Small intestine (tissue), 7 donors: ENCODE data around the gene LHCGR. TPM values are rescaled to one million over a fixed set of nuclear protein-coding genes. Genes with fewer than 3 reads are reported as not detected.
"Not testable (repeated sequence)": the region's sequence is repeated elsewhere in the genome, so short reads cannot be mapped to it uniquely, and the experiment has no call there.

Experiments
- DNase-seq, 2 donors: peaks; one replicate each; pipeline versions ENCODE4 v3.0.0 to v3.0.0-alpha.2; 2013
- FAIRE-seq: peaks from 2 replicates; lab custom pipeline; 2012; peaks lifted over from hg19 to GRCh38; lab: Jason Lieb, UNC
- H3K27ac ChIP-seq, 3 donors: one replicate each; pipeline ENCODE4 v1.5.1; 2013; ENCODE audit warnings: low read length in 2 of 3, mild to moderate bottlenecking in 2 of 3, control low read depth in 1 of 3, inconsistent platforms in 1 of 3, low read depth in 1 of 3, moderate library complexity in 1 of 3
- H3K27me3 ChIP-seq, 3 donors: one replicate each; pipeline ENCODE4 v1.6.1; 2013; ENCODE audit warnings: low read length in 3 of 3, inconsistent platforms in 1 of 3; ENCODE audit not compliant: control insufficient read depth in 3 of 3, insufficient read depth in 3 of 3
- H3K36me3 ChIP-seq, 3 donors: one replicate each; pipeline ENCODE4 v1.6.1; 2013; ENCODE audit warnings: low read length in 3 of 3, inconsistent platforms in 1 of 3, low read depth in 1 of 3, mild to moderate bottlenecking in 1 of 3, moderate library complexity in 1 of 3; ENCODE audit not compliant: control insufficient read depth in 3 of 3, insufficient read depth in 2 of 3
- H3K4me1 ChIP-seq, 3 donors: one replicate each; pipeline ENCODE4 v1.6.1; 2013; ENCODE audit warnings: low read length in 2 of 3, inconsistent platforms in 1 of 3, low read depth in 1 of 3, mild to moderate bottlenecking in 1 of 3, moderate library complexity in 1 of 3; ENCODE audit not compliant: control insufficient read depth in 3 of 3, insufficient read depth in 2 of 3
- H3K4me3 ChIP-seq, 3 donors: one replicate each; pipeline ENCODE4 v1.5.1; 2013; ENCODE audit warnings: low read length in 3 of 3, control low read depth in 1 of 3, inconsistent platforms in 1 of 3, low read depth in 1 of 3, mild to moderate bottlenecking in 1 of 3, moderate library complexity in 1 of 3
- H3K9me3 ChIP-seq, 2 donors: one replicate each; pipeline ENCODE4 v1.6.1; 2013; ENCODE audit warnings: low read depth in 1 of 2, low read length in 1 of 2; ENCODE audit not compliant: control insufficient read depth in 2 of 2, insufficient read depth in 1 of 2
- WGBS, 3 donors: extraction: QIAGEN DNeasy Blood & Tissue Kit; methylation state at CpG; one replicate each; pipeline ENCODE4 v1.1.7; 2013; 5-methylcytosine and 5-hydroxymethylcytosine counted together
- polyA plus RNA-seq, 4 donors: library from polyadenylated mRNA; stranded (reverse) in 3 of 4; unstranded in 1 of 4; fragments of 200-250 nt in 3 of 4; fragments of 120-200 nt in 1 of 4; gene quantifications; one replicate each; pipeline versions ENCODE4 v1.2.1 to v1.2.3, GENCODE V29; 2013
- donor health status: healthy with polysubstance abuse.
- donor health status: control.
- donor health status: control.
- donor health status: Bipolar disorder and iron deficiency.
- donor health status: healthy.

LHCGR gene
- polyA plus RNA-seq, 4 donors: 0.04 TPM; not detected in 3

DNA sequence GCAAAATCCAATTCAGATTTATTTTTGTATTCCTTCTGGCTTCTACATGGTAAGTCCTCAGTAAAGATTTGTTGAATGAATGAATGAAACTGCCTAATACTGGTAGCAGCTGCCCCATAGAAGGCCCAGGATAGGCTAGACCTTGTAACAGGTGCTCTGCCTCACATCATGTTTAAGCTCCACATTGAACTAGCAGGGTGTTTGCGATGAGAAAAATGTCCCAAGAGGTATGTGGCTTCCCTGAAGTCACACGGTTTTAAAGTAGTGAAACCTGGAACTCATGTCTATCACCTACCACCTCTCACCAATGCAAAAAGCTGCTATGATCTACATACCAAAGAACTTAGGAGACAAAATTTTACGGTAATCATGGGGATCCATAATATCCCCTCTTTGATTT is 765 bp upstream of the LHCGR start:
- Histone ChIP-seq H3K27me3 (peaks cover 0 to 30% (median 7%) of the 10 kb centered on the region in 3 donors), H3K27ac (no peak overlapping the region), H3K4me1 (peaks cover 0 to 5% (median 0%) of the 10 kb centered on the region in 3 donors), H3K9me3 (no peaks in the 10 kb centered on the region), H3K36me3 (no peaks in the 10 kb centered on the region), H3K4me3 (no peak overlapping the region)
- DNase-seq (no peak), FAIRE-seq (no peak)
- WGBS, 3 donors: 34 to 51% (median 43%) methylated on average over 3 of the region's 3 CpGs

DNA sequence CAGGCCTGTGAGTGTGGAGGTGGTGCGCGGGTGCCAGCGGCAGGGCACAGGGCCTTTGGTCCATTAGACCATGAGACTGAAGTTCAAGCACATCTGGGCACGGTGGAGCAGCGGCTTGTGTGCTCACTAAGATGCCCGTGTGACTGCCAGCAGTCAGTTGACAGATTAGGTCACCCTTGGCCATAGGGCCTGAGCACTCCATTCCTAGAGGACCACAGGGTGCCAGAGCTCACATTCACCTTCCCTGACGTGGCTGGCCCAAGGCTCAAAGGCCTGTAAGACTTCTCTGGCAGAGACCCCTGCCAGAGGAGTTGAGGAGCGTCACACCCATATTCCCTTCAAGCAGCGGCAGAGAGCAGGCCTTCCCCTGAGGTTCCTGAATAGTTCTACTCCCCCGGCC is 650 bp downstream of the LHCGR start:
- H3K27ac ChIP-seq: no peak overlapping the region
- H3K4me3 ChIP-seq: no peak overlapping the region
- DNase-seq (no peak), FAIRE-seq (no peak)
- WGBS, 3 donors: 76 to 87% (median 77%) methylated on average over 10 of the region's 10 CpGs
- H3K27me3 ChIP-seq: peaks cover 0 to 30% (median 7%) of the 10 kb centered on the region in 3 donors
- no peaks in the 10 kb centered on the region for H3K36me3 ChIP-seq
- H3K9me3 ChIP-seq: no peaks in the 10 kb centered on the region
- peaks cover 0 to 5% (median 0%) of the 10 kb centered on the region in 3 donors for H3K4me1 ChIP-seq

DNA sequence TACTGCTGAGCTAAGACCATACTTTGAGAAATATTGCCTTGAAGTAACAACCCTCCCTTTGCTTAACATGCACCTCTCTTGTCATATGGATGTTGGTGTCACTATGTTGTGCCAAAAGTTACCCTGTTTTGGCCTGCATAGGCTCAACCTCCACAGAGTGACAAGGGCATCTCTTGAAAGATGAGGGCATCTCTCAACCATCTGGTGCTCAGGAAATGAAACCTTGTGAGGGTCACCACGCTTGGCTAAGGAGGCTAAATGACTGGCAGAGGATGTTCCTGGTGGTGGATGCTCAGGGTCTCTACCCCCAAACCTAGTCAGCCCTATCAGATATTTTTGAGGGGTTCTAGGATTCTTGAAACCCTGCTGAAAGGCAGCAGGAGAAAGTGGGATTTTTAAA is 2.3 kb downstream of the LHCGR start:
- peaks cover 0 to 5% (median 0%) of the 10 kb centered on the region in 3 donors for H3K4me1 ChIP-seq
- no peaks in the 10 kb centered on the region for H3K36me3 ChIP-seq
- no peak overlapping the region for H3K4me3 ChIP-seq
- no peak overlapping the region for H3K27ac ChIP-seq
- DNase-seq: no peak
- peaks cover 0 to 30% (median 7%) of the 10 kb centered on the region in 3 donors for H3K27me3 ChIP-seq
- H3K9me3 ChIP-seq: no peaks in the 10 kb centered on the region
- WGBS, 3 donors: 65 to 76% (median 70%) methylated on average over 1 of the region's 1 CpG
- no peak for FAIRE-seq

DNA sequence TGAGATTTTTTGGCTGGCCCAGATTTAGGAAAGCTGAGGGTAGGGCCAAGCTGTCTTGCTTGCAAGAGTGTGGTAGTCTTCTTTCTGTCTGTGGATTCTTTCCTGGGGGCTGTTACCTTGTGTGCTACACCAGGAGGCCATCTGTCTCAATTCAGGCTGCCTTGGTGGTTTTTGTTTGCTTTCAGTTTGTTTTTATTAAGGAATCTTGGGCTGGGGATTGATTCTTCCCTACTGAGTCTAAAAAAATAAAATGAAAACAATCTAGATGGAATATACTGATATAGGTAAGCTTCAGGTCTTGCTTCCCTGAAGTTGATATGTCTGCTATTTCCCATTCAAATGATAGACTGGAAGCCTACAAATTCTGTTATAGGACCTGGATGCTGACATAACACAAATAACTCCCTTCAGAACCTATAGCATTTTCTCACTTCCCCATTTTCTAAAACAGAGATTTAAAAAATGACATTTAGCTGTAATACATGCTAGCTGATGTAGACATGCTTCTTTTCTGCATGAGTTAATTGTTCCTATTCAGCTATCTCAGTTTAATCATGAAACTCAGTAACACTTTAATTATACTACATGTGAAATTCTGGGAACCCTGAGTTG is 5.3 kb downstream of the LHCGR start:
- no peaks in the 10 kb centered on the region for H3K36me3 ChIP-seq
- peaks cover 0 to 2% (median 0%) of the 10 kb centered on the region in 3 donors for H3K4me1 ChIP-seq
- FAIRE-seq: no peak

DNA sequence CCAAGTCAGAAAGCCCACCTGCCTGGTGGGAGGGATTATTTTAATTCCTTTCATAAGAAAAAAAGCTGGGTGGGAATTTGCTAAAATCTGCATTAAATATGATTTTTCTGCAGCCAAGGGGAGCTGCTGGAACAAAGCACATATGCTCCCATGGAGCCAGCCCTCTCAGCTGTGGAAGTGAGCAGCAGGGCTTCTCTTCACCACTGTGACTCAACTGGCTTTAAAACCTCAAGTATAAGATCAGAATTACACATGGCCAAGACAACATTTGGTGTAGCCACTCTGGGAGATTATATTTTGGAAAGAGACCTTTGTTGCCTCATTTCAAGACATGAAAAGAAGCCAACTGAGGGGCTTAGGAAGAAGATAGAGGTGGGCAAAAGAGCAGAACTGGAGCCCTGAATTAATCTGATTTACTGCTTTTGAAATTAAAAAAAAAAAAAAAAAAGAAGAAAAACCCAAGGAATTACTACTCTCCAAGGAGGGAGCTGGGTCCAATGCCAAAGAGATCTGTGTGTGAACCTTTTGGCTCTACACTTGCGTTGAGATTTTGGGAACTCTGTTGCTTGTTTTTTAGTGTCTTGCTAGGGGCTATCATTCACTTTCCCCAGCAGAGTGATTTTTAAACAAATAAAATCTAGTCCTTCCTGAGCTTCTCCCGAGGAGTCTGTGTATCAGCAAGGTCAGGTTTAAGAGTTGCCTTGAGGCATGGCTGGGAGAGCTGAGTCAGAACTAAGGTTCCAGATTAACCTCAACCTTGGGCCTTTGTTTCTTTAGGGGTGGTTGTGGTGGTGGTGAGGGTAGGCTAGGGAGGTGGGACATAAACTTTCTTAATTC is 6.0 kb downstream of the LHCGR start:
- DNase-seq (no peak), FAIRE-seq (no peak)
- 54 to 71% (median 67%) methylated on average over 2 of the region's 2 CpGs for WGBS, 3 donors
- H3K9me3 ChIP-seq: no peaks in the 10 kb centered on the region
- no peak overlapping the region for H3K27ac ChIP-seq
- H3K4me3 ChIP-seq: no peak overlapping the region
- peaks cover 0 to 8% (median 2%) of the 10 kb centered on the region in 3 donors for H3K27me3 ChIP-seq
- H3K36me3 ChIP-seq: no peaks in the 10 kb centered on the region
- H3K4me1 ChIP-seq: no peaks in the 10 kb centered on the region

More for the DNA sequence above, 5.3 kb downstream of the LHCGR start:
- Histone ChIP-seq H3K27ac (no peak overlapping the region), H3K9me3 (no peaks in the 10 kb centered on the region), H3K27me3 (peaks cover 0 to 15% (median 5%) of the 10 kb centered on the region in 3 donors), H3K4me3 (no peak overlapping the region)
- DNase-seq: no peak

DNA sequence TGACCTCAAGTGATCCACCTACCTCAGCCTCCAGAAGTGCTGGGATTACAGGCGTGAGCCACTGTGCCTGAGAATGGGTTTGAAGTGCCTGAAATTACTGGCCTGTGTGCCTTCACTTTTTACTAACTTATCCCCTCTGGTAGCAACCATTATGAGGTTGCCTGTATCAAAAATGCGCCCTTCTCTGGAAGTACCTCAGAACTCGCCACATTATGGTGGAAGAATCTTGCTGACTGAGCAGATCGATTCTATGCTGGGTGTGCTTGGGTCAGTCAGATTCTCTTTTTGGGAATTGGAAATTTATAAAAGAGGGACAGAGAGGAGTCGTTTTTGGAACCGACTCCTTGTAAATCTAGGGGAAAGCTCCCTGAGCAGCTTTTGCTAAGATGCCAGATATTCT is 8.2 kb downstream of the LHCGR start:
- Histone ChIP-seq H3K27ac (no peak overlapping the region), H3K27me3 (no peaks in the 10 kb centered on the region), H3K36me3 (no peaks in the 10 kb centered on the region), H3K4me1 (no peaks in the 10 kb centered on the region), H3K4me3 (no peak overlapping the region), H3K9me3 (no peaks in the 10 kb centered on the region)
- FAIRE-seq: no peak
- WGBS, 3 donors: 68 to 90% (median 70%) methylated on average over 6 of the region's 6 CpGs
- no peak for DNase-seq

DNA sequence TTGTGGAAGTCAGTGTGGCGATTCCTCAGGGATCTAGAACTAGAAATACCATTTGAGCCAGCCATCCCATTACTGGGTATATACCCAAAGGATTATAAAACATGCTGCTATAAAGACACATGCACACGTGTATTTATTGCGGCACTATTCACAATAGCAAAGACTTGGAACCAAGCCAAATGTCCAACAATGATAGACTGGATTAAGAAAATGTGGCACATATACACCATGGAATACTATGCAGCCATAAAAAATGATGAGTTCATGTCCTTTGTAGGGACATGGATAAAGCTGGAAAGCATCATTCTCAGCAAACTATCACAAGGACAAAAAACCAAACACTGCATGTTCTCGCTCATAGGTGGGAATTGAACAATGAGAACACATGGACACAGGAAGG is 16.3 kb downstream of the LHCGR start:
- not testable (repeated sequence) for H3K27ac ChIP-seq, FAIRE-seq, H3K27me3 ChIP-seq, DNase-seq, H3K4me1 ChIP-seq, H3K36me3 ChIP-seq, H3K4me3 ChIP-seq, H3K9me3 ChIP-seq
- WGBS, 3 donors: 79 to 93% (median 81%) methylated on average over 4 of the region's 4 CpGs

GRCh38 chr2:48738806-48739205 is 16.7 kb downstream of the LHCGR start:
- 57 to 81% (median 60%) methylated on average over 2 of the region's 2 CpGs for WGBS, 3 donors
- H3K36me3 ChIP-seq: no peaks in the 10 kb centered on the region

More at GRCh38 chr2:48738806-48739205, 16.7 kb downstream of the LHCGR start:
- no peak for FAIRE-seq
- DNase-seq: no peak
- H3K4me1 ChIP-seq: no peaks in the 10 kb centered on the region
- H3K4me3 ChIP-seq: no peak overlapping the region
- H3K27ac ChIP-seq: no peak overlapping the region
- no peaks in the 10 kb centered on the region for H3K27me3 ChIP-seq
- H3K9me3 ChIP-seq: no peaks in the 10 kb centered on the region
